Activated CD4-positive, alpha-beta memory T cell treated with anti-CD3 and anti-CD28 coated beads for 36 hours (primary cell): ENCODE data around the gene CNOT4. TPM values are rescaled to one million over a fixed set of nuclear protein-coding genes. Genes with fewer than 3 reads are reported as not detected.
"Not testable (repeated sequence)": the region's sequence is repeated elsewhere in the genome, so short reads cannot be mapped to it uniquely, and the experiment has no call there.

Experiments used
- CTCF ChIA-PET: fragments of 350-600 bp; sonication (Branson Sonifier 250); formaldehyde crosslinking; loops from one replicate; lab custom pipeline; 2021; ENCODE audit warnings: antibody characterized with exemption, inconsistent platforms; lab: Charles Lee
- POLR2A ChIA-PET: fragments of 350-600 bp; sonication (Branson Sonifier 250); formaldehyde crosslinking; loops from one replicate; lab custom pipeline; 2021; ENCODE audit warnings: antibody characterized with exemption; lab: Charles Lee
- DNase-seq: peaks from one replicate; pipeline ENCODE4 v3.0.0-alpha.2; 2020
- H3K27ac Mint-ChIP-seq: one replicate; pipeline ENCODE4 v1.8.0; 2021; ENCODE audit warnings: mixed read lengths
- H3K27me3 Mint-ChIP-seq: one replicate; pipeline ENCODE4 v1.8.0; 2021; ENCODE audit warnings: mixed read lengths
- H3K36me3 Mint-ChIP-seq: one replicate; pipeline ENCODE4 v1.8.0; 2021; ENCODE audit warnings: mixed read lengths
- H3K4me1 Mint-ChIP-seq: one replicate; pipeline ENCODE4 v1.8.0; 2021; ENCODE audit warnings: low read depth, mixed read lengths
- H3K4me3 Mint-ChIP-seq: one replicate; pipeline ENCODE4 v1.8.0; 2021; ENCODE audit warnings: mild to moderate bottlenecking, mixed read lengths
- H3K9me3 Mint-ChIP-seq: one replicate; pipeline ENCODE4 v1.8.0; 2021; ENCODE audit warnings: mixed read lengths
- intact Hi-C: fragments of 100-400 bp; cut with micrococcal nuclease; formaldehyde crosslinking; loops from one replicate; pipeline ENCODE4 v1.15.1; 2023
- total RNA-seq, 2 experiments: library from RNA; stranded (reverse); gene quantifications; one replicate each; pipeline ENCODE4 v1.2.3, GENCODE V29; 2021

Gene CNOT4
- total RNA-seq, 2 experiments from 2014 or later = 16.1 to 17.4 TPM

DNA sequence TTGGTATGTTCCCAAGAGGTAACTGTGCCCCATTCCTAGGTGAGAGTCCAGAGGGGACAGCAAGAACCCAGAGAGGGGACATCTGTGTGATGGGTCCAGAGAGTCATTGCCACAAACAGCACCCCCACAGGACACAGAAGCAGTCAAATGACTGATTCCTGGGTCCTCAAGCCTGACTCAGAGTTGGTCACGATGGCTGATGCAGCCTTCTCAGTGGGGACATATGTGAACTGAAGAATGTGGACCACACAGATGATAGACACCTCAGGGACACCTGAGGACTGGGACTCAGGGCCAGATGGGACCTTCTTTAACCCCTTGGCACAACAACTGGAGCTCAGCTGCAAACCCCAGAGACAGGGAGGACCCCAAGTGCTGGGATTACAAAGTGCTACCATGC, 179.8 kb downstream of the CNOT4 start:
- ChIA-PET CTCF (no interaction called here), POLR2A (no interaction called here)
- H3K36me3 Mint-ChIP-seq = no peaks in the 10 kb centered on the region
- H3K27me3 Mint-ChIP-seq = no peaks in the 10 kb centered on the region
- peaks cover 9% of the 10 kb centered on the region for H3K9me3 Mint-ChIP-seq
- H3K4me1 Mint-ChIP-seq = no peaks in the 10 kb centered on the region
- intact Hi-C loops = no loop called here
- H3K27ac Mint-ChIP-seq = no peak overlapping the region
- DNase-seq = no peak
- H3K4me3 Mint-ChIP-seq = no peak overlapping the region

DNA sequence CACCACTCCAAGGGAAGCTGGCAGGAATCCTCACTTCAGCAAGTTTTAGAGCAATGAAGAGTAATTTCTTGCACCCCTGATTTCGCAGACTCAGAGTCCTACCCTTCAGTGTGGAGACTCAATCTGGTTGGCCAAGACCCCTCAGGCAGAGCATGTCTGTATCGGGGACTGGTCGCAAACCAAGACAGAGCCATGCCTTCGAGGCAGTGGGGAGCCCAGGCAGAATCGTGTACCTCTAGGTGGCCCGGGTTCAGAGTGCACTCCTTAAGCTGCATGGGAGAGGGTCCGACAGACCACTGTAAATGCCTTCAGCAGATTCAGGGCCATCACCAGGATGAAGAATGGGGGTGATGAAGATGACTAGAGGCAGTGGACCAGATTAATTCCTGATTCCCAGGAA, 181.4 kb downstream of the CNOT4 start:
- H3K27me3 Mint-ChIP-seq = no peaks in the 10 kb centered on the region
- H3K4me3 Mint-ChIP-seq = no peak overlapping the region
- no peak overlapping the region for H3K27ac Mint-ChIP-seq
- POLR2A ChIA-PET = no interaction called here
- intact Hi-C loops = no loop called here
- CTCF ChIA-PET = no interaction called here
- H3K9me3 Mint-ChIP-seq = peaks cover 19% of the 10 kb centered on the region
- no peaks in the 10 kb centered on the region for H3K4me1 Mint-ChIP-seq
- peaks cover 4% of the 10 kb centered on the region for H3K36me3 Mint-ChIP-seq
- no peak for DNase-seq

DNA sequence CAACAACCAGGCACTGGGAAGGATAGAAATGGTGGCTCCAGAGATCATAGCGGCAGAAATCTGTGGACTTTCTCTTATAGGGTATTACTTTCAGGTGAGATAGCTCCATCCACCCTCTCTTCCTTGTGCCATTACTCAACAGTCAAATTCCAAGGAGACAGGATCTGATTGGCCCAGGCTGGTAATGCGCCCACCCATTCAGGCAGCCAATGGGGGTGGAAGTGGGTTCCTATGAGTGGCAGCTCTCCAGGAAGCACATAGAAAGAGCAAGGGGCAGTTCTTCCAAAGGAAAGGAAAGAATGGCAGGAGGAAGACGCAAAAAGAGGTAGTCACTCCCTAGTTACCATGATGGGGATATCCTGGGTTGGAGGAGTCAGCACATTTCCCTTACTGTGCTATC, 181.8 kb downstream of the CNOT4 start:
- no peak overlapping the region for H3K27ac Mint-ChIP-seq
- ChIA-PET CTCF (no interaction called here), POLR2A (no interaction called here)
- intact Hi-C loops = no loop called here
- H3K4me3 Mint-ChIP-seq = no peak overlapping the region
- peaks cover 19% of the 10 kb centered on the region for H3K9me3 Mint-ChIP-seq
- H3K36me3 Mint-ChIP-seq = peaks cover 4% of the 10 kb centered on the region
- no peaks in the 10 kb centered on the region for H3K4me1 Mint-ChIP-seq
- no peak for DNase-seq
- no peaks in the 10 kb centered on the region for H3K27me3 Mint-ChIP-seq

DNA sequence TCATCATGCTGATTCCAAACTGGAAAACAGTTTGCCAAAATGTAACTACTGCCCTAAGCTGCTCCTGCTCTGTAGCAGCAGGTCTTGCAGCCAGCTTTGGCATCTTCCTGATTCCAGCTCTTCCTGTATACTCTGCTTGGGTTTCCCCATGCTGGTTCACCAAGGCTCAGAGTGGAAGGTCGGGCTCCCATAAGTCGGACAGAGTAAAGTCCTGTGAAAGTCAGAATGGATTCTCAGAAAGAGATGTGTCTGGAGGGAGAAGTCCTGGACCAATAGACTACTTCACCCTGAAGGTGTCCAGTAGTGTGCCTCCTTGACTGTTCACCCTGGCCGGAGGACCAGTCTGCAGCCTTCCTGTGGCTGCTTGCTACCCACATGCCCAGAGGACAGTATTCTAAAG, 182.4 kb downstream of the CNOT4 start:
- Mint-ChIP-seq H3K4me3 (no peak overlapping the region), H3K9me3 (peaks cover 19% of the 10 kb centered on the region), H3K36me3 (peaks cover 4% of the 10 kb centered on the region), H3K27me3 (no peaks in the 10 kb centered on the region), H3K4me1 (no peaks in the 10 kb centered on the region), H3K27ac (no peak overlapping the region)
- no peak for DNase-seq
- intact Hi-C loops = no loop called here
- POLR2A ChIA-PET = no interaction called here
- CTCF ChIA-PET = interaction anchor here (1.1 kb wide), 1 partner anchor 46 kb away, joined by 4 read pairs; no protein-coding TSS in a partner anchor

DNA sequence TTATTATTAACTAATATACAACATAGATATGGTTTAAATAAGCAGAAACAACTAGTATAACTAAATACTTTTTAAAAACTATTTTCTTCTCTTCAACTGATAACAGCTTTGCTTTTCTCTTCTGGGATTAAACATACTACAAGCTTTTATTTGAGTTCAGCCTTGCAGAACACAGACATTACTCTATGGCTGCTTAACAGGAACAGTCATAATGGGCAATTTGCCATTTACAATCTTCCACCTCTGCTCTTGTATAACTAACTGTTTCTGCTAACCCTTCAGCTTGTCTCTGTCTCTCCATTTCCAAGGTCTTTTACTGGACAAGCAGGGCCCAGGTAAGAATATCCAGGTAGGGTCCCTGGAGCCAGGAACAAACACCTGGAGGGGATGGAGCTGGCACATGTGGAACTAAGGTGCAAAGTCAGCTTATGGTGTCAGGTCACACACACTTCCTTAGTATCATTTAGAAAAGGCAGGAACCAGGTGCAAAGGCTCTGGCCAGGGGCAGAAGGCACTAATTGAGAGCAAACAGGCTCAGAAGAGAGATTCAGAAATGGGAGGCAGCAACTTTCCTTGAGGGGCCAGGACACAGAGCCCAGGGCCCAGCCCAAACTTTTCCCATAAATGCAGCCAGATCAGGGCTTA, 183.1 kb downstream of the CNOT4 start:
- no peak overlapping the region for H3K27ac Mint-ChIP-seq
- no peak for DNase-seq
- peaks cover 19% of the 10 kb centered on the region for H3K9me3 Mint-ChIP-seq
- ChIA-PET CTCF (interaction anchor here (1.1 kb wide), 1 partner anchor 46 kb away, joined by 4 read pairs; no protein-coding TSS in a partner anchor), POLR2A (no interaction called here)
- H3K4me1 Mint-ChIP-seq = no peaks in the 10 kb centered on the region
- H3K27me3 Mint-ChIP-seq = no peaks in the 10 kb centered on the region
- peaks cover 4% of the 10 kb centered on the region for H3K36me3 Mint-ChIP-seq
- no peak overlapping the region for H3K4me3 Mint-ChIP-seq
- intact Hi-C loops = no loop called here

DNA sequence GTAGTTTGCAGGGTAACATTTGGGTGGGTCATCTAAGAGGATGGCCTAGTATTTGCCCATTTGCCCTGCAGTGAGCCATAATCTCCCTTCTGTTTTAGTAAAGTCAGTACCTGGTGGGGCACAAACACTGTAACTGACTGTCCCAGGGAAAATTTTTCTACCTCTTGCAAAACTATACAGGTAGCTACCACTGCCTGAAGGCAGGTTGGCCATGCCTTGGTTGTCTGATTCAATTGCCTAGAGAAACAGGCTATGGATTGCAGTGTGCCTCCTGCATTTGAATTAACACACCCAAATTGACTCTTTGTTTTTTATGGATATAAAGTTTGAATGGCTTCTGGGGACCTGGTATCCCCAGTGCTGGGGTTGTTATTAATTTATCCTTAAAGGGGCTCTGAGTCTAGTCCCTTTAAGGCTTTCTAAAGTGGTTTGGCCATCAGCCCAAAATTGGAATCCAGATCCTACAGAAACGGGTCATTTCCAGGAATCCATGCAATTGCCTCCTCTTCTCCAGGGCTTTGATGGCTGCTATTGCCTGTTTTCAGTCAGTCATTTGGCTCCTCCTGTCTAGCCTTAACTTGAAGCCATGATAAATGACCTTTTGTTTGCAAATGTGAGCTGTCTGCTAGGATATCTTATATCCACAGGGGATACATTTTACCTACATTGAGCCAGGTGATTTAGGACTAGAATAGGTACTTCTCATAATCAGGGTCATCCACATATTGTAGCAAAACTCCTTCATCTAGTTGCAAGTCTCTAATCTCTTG, 187.1 kb downstream of the CNOT4 start:
- H3K27me3 Mint-ChIP-seq = no peaks in the 10 kb centered on the region

DNA sequence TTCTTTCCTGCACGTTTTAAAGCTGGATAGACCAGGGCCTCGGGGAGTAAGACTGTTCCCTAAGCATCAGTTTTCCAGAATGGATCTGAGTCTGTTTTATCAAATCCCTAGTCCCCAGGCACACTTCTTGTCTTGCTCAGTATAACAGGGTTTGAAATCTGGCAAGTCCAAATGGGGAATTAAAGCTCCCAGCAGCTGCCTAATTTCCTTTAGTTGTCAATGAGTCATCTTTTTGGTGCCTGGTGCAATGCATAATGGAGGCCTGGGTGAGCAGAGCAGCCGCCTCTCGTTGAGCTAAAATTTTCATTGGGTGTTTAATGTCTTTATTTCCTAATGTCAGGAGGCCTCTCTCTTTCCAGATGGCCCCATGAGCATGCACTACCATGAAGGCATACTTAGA, 188.3 kb downstream of the CNOT4 start:
- CTCF ChIA-PET = interaction anchor here (1.3 kb wide), 1 partner anchor 14 kb away, joined by 4 read pairs; no protein-coding TSS in a partner anchor
- POLR2A ChIA-PET = no interaction called here

More for the DNA sequence above, 187.1 kb downstream of the CNOT4 start:
- Mint-ChIP-seq H3K4me1 (no peaks in the 10 kb centered on the region), H3K36me3 (peaks cover 4% of the 10 kb centered on the region), H3K27ac (no peak overlapping the region), H3K4me3 (no peak overlapping the region), H3K9me3 (peaks cover 19% of the 10 kb centered on the region)
- POLR2A ChIA-PET = no interaction called here
- CTCF ChIA-PET = interaction anchor here (1.3 kb wide), 1 partner anchor 13 kb away, joined by 4 read pairs; no protein-coding TSS in a partner anchor
- DNase-seq = no peak
- intact Hi-C loops = no loop called here

DNA sequence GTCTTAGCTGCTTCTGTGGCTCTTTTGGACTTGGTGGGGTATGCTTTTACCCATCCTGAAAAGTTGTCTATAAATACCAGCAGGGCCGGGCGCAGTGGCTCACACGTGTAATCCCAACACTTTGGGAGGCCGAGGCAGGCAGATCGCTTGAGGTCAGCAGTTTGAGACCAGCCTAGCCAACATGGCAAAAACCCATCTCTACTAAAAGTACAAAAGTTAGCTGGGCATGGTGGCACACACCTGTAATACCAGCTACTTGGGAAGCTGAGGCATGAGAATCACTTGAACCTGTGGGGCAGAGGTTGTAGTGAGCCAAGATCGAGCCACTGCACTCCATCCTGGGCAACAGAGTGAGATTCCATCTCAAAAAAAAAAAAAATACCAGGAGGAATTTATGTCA, 188.9 kb downstream of the CNOT4 start:
- H3K9me3 Mint-ChIP-seq = peaks cover 17% of the 10 kb centered on the region
- H3K27me3 Mint-ChIP-seq, H3K36me3 Mint-ChIP-seq, H3K4me1 Mint-ChIP-seq, DNase-seq, intact Hi-C loops, POLR2A ChIA-PET, H3K4me3 Mint-ChIP-seq, CTCF ChIA-PET, H3K27ac Mint-ChIP-seq: not testable (repeated sequence)

More for the DNA sequence above, 188.3 kb downstream of the CNOT4 start:
- H3K36me3 Mint-ChIP-seq = peaks cover 4% of the 10 kb centered on the region
- H3K9me3 Mint-ChIP-seq = peaks cover 19% of the 10 kb centered on the region
- no peaks in the 10 kb centered on the region for H3K4me1 Mint-ChIP-seq
- H3K27me3 Mint-ChIP-seq = no peaks in the 10 kb centered on the region
- DNase-seq = no peak
- no peak overlapping the region for H3K27ac Mint-ChIP-seq
- intact Hi-C loops = no loop called here
- no peak overlapping the region for H3K4me3 Mint-ChIP-seq

DNA sequence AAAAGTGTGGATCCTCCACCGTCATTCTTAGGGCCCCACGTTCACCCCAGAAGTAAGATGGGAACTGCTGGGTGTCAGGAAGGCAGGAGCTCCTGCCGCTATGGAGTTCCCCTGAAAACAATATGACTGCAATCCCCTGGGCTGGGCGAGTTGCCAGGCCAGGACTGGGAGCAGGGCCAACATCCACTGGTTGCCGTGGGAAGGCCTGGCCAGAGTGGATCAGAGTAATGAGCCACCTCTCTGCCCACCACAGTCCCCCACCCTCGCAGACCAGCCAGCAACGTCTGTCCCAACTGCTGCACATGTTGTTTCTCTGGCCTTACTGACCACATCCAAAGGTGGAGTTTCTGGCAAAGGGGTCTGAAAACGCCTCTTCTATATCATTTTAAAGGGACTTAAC, 189.6 kb downstream of the CNOT4 start:
- no peak for DNase-seq
- intact Hi-C loops = no loop called here
- Mint-ChIP-seq H3K36me3 (peaks cover 4% of the 10 kb centered on the region), H3K27me3 (no peaks in the 10 kb centered on the region), H3K9me3 (peaks cover 10% of the 10 kb centered on the region), H3K27ac (no peak overlapping the region), H3K4me3 (no peak overlapping the region), H3K4me1 (no peaks in the 10 kb centered on the region)
- CTCF ChIA-PET = no interaction called here
- POLR2A ChIA-PET = no interaction called here

DNA sequence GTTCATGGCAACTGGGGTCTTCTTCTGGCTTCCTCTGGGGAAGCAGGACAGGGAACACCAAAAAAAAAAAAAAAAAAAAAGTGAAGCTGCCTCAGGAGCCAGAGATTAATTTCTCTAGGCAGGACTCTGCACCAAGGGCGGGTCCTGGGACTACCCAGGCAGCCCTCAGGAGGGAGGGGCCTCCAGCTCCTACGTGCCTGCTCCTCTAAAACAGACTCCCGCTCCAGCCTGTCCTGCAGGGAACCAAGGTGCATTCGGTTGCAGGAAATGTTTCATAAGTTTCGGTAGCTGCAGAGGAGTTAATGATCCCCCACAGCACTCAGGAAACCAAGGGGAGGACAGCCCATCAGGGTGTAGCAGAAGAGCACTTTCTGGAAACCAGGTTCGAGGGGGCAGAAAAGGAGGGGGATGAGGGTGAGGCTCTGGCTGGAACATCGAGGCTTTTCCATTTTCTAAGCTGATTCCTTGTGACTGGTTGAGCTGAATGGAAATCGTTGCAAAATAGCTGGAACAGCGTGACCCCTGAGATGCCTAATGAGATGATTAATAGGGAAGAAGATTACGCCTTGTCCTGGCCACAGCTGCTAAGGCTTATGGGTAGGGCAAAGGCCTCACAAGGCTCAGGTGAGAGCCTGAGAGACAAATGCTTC, 192.1 kb downstream of the CNOT4 start:
- no peaks in the 10 kb centered on the region for H3K27me3 Mint-ChIP-seq
- H3K27ac Mint-ChIP-seq = no peak overlapping the region
- intact Hi-C loops = no loop called here
- H3K9me3 Mint-ChIP-seq = no peaks in the 10 kb centered on the region
- ChIA-PET POLR2A (no interaction called here), CTCF (no interaction called here)
- H3K4me3 Mint-ChIP-seq = no peak overlapping the region
- H3K4me1 Mint-ChIP-seq = no peaks in the 10 kb centered on the region
- no peak for DNase-seq
- no peaks in the 10 kb centered on the region for H3K36me3 Mint-ChIP-seq

DNA sequence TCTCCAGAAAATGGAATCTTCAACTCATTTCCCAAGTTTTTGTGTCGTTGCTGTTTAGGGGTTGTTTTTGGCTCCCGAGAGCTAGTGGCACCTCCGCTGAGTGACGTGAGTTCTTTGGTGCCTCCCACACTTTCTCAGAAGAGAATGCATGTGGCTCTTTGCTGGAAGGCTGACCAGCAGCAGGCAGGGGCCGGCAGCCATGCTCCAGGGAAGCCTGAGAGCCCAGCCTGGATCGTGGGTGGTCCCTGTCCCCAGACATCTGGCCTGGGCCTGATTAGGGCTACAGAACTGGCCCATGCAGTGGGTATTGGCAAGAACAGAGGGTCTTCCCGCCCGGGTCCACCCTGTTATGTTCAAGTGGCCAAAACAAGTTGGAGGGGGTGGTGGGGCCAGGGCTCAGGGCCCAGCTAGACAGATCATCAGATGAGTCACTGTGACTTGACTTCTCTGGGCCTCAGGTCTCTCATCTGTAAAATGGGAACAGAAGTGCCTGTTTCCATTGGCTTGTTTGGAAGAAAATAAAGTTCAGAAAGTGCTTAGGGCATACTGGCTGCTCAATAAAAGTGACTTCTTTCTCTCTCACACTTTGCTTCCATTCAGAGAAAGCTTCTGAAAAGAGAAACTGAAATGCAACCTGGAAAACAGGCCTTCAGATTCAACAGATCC, 193.1 kb downstream of the CNOT4 start:
- CTCF ChIA-PET = no interaction called here
- no peaks in the 10 kb centered on the region for H3K27me3 Mint-ChIP-seq

DNA sequence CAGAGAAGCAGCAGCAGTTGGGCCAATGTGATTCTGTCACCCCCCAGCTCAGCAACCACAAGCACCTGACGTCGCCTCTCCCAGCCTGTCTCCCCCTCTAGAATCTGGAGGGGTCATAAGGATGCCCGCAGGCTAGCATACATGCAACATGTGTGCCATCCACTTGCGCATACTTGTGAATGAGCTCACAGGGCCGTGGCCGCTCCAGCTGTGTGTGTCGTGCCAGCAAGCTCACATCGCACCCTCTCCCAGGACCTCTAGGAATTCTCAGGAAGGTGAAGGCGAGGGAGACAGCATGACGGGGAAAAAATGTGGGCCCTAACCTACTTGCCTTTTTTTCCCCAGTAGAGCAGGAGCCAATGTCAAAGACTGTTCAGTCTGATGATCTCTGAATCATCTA, 195.9 kb downstream of the CNOT4 start:
- intact Hi-C loops = no loop called here
- CTCF ChIA-PET = no interaction called here
- H3K27me3 Mint-ChIP-seq = no peaks in the 10 kb centered on the region
- POLR2A ChIA-PET = no interaction called here
- no peak overlapping the region for H3K4me3 Mint-ChIP-seq
- no peaks in the 10 kb centered on the region for H3K36me3 Mint-ChIP-seq
- H3K4me1 Mint-ChIP-seq = no peaks in the 10 kb centered on the region
- no peak for DNase-seq
- H3K27ac Mint-ChIP-seq = no peak overlapping the region
- H3K9me3 Mint-ChIP-seq = no peaks in the 10 kb centered on the region

More for the DNA sequence above, 193.1 kb downstream of the CNOT4 start:
- Mint-ChIP-seq H3K4me1 (no peaks in the 10 kb centered on the region), H3K36me3 (no peaks in the 10 kb centered on the region), H3K4me3 (no peak overlapping the region), H3K9me3 (no peaks in the 10 kb centered on the region), H3K27ac (no peak overlapping the region)
- intact Hi-C loops = no loop called here
- DNase-seq = no peak
- POLR2A ChIA-PET = no interaction called here
